Heart left ventricle (tissue), 13 donors: Measurements from ENCODE around the gene GRIN2C.

Experiments
- CTCF ChIP-seq, 12 donors: fragments of 200-600 bp; sonication (generic) in 4 of 12; IDR thresholded peaks; one replicate each; pipeline versions ENCODE4 v1.5.0 to v1.8.0; 2018 to 2022; ENCODE audit warnings: antibody characterized with exemption in 12 of 12, mild to moderate bottlenecking in 5 of 12
- POLR2A ChIP-seq, 2 donors: fragments of 450-650 bp; IDR thresholded peaks; one replicate each; pipeline ENCODE4 v1.6.1; 2017; ENCODE audit warnings: antibody characterized with exemption in 2 of 2, mild to moderate bottlenecking in 2 of 2, moderate library complexity in 2 of 2
- donor health status: ischemic (EF 13 %, LVEDD 7.1; RV severe dilation, severe dysfunction).
- donor health status: DM: no; HTN: yes; CAD: no.
- donor health status: DM: no; HTN: no; CAD: no.
- donor health status: ischemic (EF 25% LVEDD 6.9; RV normal size, moderate dysfunction).
- donor health status: ischemic (EF 25% LVEDD 5.7; RV mildly dilated, moderate dysfunction).
- donor health status: ischemic (EF 35%, LVEDD 5.7; RV mildly dilated, moderate dysfunction).
- donor health status: nonischemic (EF 11% LVEDD 7.7; RV severe dilation, severe dysfunction).
- donor health status: DM: yes; HTN: yes; CAD: no.
- donor health status: PGD.
- donor health status: ischemic (EF 29% LVEDD 5.4; RV normal size, mild dysfunction).
- donor health status: nonischemic (EF 23%, LVEDD 6.1; RV moderate dilation, normal function).

- no peak for TF ChIP-seq CTCF (IDR thresholded peaks at IDR 0.05)
- TF ChIP-seq POLR2A (IDR thresholded peaks at IDR 0.05): no peak
Observed at GRCh38 chr17:74868251-74868907, 8.7 kb upstream of the GRIN2C start.
